ENCODE results near the gene OXER1. TPM values are rescaled to one million over a fixed set of nuclear protein-coding genes. Genes with fewer than 3 reads are reported as not detected.

Gene OXER1
- total RNA-seq, 1 donor from 2014 or later = 0.68 TPM

DNA sequence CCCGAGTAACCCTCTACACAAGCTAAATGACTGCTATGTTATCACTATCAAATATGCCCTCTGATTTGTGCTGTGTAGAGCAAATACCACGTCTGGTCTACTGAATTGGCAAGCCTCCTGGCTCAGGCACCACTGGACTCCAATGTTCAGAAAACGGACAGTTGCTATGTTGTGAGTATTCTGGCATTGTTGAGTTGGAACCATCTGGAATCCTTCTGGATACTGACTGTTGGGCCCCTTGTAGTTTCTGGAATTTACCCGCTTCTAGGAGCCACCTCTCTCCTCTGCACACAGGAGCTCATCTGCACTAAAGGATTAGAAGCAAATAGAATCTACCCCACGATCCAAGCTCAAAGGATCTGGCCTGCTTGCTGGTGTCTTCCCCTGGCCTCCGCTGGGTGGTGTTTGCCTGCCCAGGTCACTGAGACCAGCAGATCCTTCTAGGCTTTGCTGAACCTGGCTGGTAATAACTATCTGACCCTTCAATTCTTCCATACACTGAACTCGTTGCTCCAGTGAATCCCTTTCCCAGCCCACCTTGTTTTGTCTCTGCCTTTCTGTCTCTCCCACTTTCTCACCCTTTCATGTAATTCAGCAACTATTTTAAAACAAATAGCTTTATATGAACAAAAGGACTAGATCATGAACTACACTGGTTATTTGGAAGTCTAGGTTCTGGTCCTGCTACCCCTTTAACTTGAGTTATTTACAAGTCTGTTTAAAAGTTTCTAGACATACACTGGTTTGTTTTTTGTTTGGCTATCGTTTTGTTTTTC, 30.5 kb upstream of the OXER1 start:
- intact Hi-C loops (cut with micrococcal nuclease) = no loop called here

DNA sequence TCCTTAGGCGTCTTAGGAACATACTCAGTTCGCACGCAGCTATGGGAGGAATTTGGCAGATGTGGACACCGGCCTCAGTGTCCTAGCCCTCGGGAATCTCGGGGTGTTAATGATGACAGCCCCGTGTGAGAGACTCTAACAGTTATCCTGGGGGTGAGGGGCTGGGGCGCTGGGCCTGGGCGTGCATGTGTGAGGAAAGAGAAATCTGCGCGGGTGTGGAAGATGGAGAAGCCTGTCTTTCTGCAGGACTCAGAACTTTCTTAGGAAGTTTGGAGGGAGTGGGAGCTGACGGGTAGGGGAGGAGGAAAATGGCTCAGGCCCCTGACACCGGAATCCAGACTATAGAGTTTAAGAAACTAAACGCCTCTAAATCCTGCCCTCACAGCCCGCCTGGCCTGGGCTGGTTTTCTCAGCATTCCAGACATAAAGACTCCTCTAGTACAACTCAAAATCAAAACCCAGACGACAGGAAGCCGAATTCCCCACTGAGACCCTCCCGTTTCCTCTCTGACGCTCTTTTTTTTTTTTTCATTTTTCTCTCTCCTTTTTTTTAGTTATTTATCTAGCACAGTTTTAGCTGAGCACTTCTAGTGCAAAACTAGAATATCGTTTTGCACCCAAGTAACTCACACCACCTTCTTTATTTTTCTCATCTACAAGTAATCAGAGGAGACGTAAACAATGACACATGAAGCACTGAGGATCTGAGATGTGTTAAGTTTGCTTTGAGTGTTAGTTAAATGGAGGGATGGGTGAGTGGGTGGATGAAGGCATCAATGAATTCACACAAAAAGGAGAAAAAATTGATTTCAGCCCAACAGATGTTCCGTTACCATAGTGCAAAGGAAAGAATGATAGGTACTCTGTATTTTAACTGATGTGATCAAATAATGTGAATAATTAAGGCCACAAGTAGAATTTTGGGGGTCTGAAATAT, 29.7 kb upstream of the OXER1 start:
- intact Hi-C loops (cut with micrococcal nuclease) = no loop called here

DNA sequence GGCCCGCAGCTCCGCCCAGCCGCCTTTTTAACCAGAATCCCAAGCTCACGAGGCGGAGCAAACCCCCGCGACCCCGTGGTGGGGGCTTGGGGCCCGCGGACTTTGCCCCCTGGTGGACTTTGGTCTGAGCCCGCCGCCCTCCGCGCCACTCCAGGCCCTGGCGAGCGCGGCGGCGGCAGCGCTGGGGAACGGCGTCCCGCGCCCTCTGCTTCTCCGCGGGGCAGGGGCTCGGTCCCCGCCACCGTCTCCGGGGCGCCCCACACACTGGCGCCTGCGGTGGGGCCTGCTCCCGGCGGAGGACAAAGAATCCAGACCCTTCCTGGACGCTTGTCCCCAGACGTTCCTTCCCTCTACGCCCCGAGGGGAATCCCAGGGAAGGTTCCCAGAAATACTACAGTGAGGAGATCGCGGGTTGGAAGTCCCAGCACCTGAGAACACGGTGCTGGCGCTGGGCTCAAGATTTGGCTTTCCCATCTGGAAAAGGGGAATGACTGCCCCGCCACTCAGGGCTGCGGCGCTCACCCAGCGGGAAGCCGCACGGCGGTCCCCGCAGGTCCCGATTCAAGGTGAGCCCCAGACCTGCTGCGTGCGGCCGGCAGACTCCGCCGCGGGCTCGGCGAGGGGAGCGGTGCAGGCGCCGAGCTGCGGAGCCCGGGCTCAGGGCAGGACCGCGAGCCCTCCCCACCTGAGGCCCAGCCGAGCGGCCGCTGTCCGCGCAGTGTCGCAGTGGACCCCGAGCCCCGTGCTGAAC, 28.8 kb upstream of the OXER1 start, which contains the start of gene HAAO:
TSS of gene HAAO (minus strand) at position 1 of the 751 bp plus-strand sequence. CDS start 47 bp downstream, outside the sequence.
- intact Hi-C loops (cut with micrococcal nuclease) = no loop called here

DNA sequence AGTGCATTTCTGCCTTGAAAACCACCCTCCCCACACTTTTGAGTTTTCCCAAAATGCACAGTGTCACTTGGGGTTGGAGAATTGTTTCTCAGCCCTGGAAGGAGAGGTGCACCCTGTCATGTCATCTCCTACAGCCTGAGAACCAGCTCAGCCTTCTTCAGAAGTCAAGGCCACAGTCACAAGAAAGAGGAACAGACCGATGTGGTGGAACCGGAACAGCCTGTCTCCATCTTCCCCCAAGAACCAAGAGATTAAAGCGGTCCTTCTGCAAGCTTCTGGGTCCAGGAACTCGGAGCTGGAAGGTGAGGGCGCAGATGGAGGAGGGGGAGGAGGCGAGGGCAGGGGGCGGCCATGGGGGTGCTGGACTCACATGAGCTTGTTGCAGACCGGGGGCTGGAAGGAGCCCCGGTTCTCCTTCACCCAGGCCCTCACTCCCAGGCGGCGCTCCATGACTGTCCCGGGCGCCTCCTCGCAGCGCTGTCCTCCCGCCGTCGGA, 28.2 kb upstream of the OXER1 start:
- intact Hi-C loops (cut with micrococcal nuclease) = no loop called here

DNA sequence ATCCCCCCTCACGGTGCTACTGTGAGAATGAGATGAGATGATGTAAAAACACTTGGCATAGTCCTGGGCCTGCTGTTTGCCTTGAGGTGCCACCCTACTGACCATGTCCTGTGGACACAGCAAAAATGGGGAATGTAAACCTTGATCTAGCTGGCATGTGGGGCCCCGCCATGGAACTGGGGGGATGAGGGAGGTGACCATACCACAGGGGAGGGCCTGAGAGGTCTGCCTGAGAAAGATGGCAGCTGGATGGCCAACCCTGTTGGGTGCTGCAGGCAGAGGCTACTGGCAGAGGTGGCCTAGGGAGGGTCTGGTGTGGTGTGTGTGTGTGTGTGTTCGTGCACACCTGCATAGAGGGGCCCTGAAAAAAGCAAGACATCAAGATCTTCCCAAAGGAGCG, 27.7 kb upstream of the OXER1 start:
- intact Hi-C loops (cut with micrococcal nuclease) = no loop called here

DNA sequence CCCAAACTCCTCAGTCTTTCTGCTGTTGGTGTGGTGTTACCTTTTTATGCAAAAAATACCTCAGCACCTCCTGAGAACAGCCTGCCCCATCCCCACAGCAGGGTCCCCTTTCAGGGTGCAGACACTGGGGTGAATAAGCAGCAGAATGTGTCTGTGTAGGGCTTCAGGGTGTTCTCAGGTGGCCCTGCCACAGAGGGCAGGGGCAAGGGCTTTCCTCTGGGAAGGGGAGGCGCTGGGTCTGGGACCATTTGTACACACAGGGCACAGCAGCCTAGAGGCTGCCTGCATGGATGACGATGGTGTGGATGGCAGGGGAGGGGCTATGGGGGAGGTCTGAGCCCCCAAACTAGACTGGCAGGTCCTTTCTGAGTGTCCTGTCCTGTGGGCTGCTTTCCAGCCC, 25.8 kb upstream of the OXER1 start:
- intact Hi-C loops (cut with micrococcal nuclease) = no loop called here

DNA sequence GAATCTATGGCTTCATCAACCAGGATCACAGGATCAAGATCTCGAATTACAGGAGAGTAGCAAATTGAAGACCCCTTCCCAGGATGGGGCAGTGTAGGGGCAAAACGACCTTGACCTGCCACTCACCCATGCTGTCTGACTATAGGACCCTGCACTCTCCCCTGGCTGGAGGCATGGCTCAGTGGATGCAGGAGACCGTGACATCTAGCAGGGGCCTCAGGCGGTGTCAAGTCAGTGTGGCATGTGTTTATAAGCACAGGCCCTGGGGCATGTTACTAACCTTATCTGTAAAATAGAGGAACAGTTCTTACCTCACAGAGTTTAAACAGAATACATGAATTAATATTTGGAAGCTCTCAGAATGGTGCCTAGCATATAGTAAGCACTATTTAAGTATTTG, 24.9 kb upstream of the OXER1 start:
- intact Hi-C loops (cut with micrococcal nuclease) = no loop called here

DNA sequence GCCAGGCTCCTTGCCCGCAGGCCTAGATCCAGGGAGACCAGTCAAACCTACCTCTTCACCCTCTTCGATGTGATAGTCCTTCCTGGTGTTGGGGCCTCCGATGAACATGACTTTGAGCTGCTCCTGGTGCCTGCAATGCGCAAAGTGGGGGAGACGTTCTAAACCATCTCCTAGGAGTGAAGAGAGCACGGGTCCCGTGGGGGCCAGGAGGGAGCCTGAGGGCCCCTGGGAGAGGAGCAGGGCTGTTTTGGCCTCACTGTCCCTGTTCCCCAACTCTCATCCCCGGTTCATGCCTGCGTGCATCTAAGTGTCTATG, 24.5 kb upstream of the OXER1 start:
- intact Hi-C loops (cut with micrococcal nuclease) = no loop called here

DNA sequence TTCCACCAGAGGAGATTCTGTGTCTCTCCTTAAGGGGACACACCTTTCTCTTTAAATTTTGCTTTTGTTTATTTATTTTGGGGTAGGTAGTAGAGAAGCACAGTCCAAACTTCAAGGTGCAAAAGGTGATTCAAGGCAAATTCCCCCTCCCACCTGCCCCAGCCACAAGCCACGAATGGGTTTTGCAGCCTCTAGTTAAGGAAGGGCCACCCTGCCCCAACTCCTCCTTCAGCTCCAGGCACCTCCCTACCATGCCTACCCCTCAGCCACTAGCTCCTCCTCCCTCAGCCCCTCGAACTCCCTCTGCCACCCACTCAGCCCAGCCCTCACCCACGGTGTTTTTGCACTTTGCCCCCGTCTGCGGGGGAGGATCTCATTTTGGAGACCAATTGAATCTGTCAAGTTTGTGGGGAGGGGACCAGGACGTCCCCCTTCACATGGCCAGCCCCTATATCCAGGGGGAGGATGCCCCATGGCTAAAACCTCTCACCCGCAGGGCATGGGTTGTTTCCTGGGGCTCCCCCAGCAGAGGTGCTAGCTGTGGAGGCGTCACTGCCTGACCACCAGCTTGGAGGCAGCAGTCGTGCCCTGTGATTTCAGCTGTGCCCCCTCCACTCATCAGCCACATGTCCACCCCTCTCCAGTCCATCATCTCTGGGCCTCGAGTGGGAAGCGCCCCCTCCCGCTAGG, 24.0 kb upstream of the OXER1 start:
- intact Hi-C loops (cut with micrococcal nuclease) = no loop called here

DNA sequence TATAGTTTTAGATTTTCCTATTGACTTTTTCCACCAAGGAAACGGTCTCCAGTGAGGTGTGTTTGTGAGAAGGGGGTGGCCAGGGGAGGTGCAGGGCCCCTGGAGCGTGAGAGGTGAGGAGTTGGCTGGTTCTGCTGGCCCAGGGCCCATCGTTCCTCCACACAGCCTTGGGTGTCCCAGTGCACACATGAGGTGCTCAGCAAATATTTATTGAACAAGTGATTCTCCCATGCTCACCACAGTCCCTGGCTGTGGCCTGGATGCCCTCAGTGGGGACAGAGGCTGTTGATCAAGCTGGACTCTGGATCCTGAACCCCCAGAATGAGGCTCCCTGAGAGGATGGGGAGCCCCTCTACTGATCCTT, 23.5 kb upstream of the OXER1 start:
- intact Hi-C loops (cut with micrococcal nuclease) = no loop called here

DNA sequence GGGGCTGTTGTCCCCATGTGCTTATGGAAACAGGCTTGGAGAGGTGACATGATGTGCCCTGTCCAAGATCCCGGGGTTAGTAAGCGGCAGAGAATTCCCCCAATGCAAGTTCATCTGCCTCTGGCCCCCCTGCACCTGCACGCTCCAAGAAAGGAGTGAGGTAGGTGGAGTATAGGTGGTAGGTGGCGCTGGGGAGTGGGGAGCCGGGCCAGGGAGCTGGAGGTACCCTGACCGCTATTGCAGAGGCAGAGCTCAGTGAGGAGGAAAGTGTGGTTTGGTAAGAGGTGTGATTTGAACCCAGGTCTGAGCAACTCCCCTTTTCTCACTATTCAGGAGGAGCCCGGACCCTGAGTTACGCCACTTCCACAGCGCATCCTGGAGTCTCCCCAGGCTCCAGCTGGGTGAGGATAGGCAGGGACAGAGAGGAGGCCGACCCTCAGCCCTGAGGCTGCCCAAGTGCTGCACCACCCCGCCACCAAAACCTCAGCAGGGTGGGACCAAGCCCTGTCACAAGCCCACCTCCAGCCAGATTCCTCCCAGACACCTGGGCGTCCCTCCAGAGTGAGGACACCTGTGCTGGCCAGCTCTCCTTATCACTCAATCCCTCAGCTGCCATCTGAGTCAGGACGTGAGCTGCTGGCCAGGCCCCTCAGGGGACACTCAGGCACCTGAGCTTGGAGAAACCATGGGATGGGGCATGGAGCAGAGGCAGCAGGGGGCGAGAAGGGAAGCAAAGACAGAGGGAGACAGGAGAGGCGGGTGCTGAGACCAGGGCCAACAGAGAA, 22.8 kb upstream of the OXER1 start:
- intact Hi-C loops (cut with micrococcal nuclease) = no loop called here

DNA sequence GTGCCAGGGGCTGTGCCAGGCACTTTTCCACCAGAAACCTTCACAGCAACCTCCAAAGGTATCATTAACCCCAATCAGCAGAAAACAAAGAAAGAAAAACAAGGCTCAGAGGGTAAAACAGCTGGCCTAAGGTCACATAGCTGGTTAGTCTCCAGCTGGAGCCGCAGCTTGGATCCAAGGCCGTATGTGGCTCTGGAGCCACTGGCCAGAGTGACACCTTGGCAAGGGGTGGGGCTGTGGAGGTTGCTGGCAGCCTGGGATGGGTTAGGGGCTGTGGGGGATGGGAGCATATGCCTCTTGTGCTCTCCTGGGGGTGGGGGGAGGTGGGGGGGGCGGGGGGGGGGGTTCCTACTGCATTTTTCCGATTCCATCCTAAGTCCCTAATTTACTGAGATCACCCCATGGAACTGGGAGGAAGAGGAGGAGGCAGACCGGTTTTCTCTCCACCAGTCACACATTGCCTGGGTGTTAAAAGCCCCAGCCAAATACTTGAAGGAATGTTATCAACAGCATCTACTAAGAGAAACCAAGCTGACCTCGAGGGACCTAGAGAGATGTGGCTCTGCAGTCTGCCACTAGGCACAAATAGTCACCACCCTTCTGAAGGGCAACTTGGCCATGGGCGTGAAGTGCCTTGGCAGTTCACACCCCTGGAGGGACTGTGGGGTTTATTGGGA, 20.4 kb upstream of the OXER1 start:
- intact Hi-C loops (cut with micrococcal nuclease) = no loop called here

DNA sequence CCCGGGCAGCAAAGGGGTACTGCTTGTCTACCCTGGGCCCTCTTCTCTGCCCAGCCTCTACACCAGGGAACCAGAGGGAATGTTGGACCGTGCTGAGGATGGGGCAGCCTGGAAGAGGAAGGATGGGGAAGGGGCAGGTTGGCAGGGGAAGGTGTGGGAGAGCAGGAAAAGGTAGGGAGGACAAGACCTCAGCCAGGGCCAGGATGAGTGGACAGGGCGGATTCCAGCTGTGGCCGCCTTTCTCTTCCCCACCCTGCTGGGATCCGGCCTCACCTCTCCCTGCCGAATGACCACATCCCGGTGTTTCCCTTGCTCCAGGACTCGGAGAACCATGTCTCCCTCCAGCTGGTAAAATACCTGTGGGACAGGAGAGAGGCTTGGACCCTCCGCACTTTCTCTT, 19.6 kb upstream of the OXER1 start:
- intact Hi-C loops (cut with micrococcal nuclease) = no loop called here

DNA sequence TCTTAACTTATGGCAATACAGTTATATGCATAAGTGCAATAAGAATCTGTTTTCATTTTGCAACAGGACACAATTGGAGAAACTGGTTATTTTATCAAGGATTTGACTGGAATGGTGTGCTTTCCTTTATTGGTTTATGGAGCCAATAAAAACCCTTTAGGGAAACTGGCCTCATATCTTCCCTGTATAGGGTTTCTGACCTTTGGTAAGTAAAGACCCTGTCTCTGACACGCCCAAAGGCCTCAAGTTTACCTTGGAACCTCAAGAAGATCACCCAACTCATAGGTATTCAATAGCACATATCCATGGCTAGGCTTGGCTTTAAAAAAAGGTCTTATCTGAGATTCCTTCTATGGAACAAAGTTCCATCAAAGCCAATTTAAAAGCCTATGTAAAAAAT, 17.2 kb upstream of the OXER1 start:
- intact Hi-C loops (cut with micrococcal nuclease) = no loop called here

DNA sequence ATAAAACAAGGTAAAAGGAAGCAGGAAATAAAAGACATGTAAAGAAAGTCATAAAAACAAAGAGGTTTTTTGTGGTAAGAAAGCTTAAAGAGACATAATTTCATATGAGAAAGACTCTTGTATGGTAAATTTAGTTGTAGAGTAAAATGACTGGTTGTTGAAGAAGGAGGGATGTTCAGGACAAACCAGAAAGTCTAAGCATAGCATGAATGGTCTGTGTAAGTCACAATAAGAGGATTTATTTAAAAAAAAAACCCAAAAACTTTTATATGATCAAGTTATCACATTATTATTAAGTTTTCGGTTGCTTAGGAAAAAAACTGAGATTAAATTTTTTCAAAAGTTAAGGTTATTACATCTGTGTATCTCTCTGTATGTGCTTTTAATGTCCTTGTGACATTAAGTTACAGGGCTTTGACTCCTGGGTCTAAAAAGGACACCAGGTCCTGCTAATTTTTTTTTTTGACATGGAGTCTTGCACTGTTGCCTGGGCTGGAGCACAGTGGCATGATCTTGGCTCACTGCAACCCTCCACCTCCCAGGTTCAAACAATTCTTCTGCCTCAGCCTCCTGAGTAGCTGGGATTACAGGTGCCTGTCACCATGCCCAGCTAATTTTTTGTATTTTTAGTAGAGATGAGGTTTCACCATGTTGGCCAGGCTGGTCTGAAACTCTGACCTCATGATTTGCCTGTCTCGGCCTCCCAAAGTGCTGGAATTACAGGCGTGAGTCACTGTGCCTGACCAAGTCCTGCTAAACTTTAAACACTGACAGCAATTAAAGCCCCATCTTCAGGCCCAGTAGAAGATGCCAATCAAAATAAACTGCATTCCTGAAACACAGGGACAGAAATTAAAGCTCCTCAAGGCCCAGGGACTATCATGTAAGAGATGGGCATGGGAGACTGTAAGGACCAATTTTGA, 14.2 kb upstream of the OXER1 start:
- intact Hi-C loops (cut with micrococcal nuclease) = no loop called here

DNA sequence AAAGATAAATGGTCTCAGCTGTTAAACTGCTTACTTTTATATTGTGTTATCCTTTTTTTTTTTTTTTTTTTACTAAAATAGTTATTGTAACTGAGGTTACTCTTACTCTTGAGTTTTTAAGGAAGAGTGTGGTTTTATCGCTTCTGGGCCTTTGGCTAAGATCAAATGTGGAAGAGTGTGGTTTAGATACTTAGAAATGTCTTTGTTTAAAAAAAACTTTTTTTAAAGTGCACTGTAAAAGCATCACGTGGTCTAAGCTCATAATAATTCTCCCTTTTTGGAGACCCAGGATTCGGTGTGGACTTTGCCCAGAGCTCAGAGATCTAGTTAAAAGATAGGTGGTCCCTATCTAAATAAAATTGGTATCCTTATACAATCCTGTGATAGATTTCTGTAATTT, 11.9 kb upstream of the OXER1 start:
- intact Hi-C loops (cut with micrococcal nuclease) = no loop called here

DNA sequence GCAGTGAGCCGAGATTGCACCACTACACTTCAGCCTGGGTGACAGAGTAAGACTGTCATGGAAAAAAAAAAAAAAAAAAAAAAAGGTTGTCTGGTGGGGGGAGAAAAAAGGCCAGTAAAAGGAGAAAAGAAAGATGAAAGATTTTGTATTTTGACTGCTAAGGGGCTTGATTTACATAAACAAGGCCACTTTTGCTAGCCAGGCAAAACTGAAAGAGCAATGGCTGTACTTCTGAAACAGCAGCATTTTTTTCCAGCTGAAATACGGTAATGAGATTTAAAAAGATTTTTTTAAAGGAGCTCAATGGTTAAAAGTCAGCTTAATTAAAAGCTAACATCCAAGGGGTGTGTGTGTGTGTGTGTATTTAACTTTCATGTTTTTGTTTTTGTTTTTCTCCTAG, 11.3 kb upstream of the OXER1 start:
- intact Hi-C loops (cut with micrococcal nuclease) = no loop called here

DNA sequence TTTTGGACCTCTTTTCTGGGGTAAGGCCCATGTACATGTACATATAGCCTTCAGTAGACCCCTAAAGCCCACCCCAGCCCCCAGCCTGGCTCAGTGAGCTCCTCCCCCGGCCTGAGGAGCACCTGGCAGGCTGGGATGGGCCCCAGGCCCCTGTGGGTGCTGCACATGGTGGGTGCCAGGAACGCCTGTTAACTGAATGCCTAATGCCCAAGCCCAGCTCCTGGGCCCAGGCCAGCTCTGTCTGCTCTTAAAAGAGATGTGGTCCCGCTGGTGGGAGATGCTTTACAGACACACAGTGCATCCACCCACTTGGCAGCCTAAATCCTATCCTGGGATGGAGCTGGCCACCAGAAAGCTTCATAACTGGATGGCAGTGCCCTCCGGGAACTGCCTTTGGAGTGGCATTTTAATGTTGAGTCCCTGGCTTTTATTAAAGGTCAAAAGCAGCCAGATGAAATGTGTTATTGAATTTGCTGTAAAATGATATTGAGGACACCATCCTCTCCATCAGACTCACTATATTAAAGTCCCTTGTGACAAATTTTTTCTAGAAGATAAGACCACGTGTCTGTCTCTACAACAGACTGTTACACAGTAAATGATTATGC, 7.7 kb upstream of the OXER1 start:
- intact Hi-C loops (cut with micrococcal nuclease) = no loop called here

Data from T-helper 2 cell treated with Interferon-gamma antibody and Interleukin-4, amounts not matched to agents 100 ng/mL and 5 ng/mL, for 36 hours (primary cell).